ENCODE results near the gene PRKAR2A.

The PRKAR2A gene

GRCh38 chr3:48881006-48881405 is 33.3 kb upstream of the PRKAR2A start:
- Histone ChIP-seq H4K20me1 (ENCODE audit: insufficient read depth, low read length, poor library complexity, severe bottlenecking) (no peaks in the 10 kb centered on the region), H3F3A (ENCODE audit: low read depth) (no peaks in the 10 kb centered on the region), H2AFZ (ENCODE audit: low read length) (no peak overlapping the region), H3K9me3 (ENCODE audit: insufficient read depth, low read depth, low read length) (no peaks in the 10 kb centered on the region), H3K4me3 (ENCODE audit: low read length, poor library complexity, severe bottlenecking) (no peak overlapping the region), H3K79me2 (ENCODE audit: insufficient read depth, low read length) (no peaks in the 10 kb centered on the region), H3K4me1 (ENCODE audit: insufficient read depth, low read length, poor library complexity, severe bottlenecking) (no peaks in the 10 kb centered on the region), H3K27me3 (ENCODE audit: insufficient read depth, low read length, poor library complexity, severe bottlenecking) (no peaks in the 10 kb centered on the region), H3K4me2 (ENCODE audit: low read depth, low read length, poor library complexity, severe bottlenecking) (no peak overlapping the region), H3K9me2 (replicated peaks; ENCODE audit: low read depth, low read length) (no peaks in the 10 kb centered on the region), H3K9ac (ENCODE audit: low read depth, low read length, poor library complexity, severe bottlenecking) (no peak overlapping the region), H3K36me3 (ENCODE audit: insufficient read depth, low read length) (no peaks in the 10 kb centered on the region)
- no peak for TF ChIP-seq EZH2phosphoT487 (IDR thresholded peaks at IDR 0.05; ENCODE audit: borderline replicate concordance)
- no peak for TF ChIP-seq CTCF (conservative IDR thresholded peaks at IDR 0.05; ENCODE audit: low read length)

GRCh38 chr3:48879994-48880377 is 32.3 kb upstream of the PRKAR2A start:
- H3K9me3 ChIP-seq (ENCODE audit: insufficient read depth, low read depth, low read length), result no peaks in the 10 kb centered on the region
- H3K9ac ChIP-seq (ENCODE audit: low read depth, low read length, poor library complexity, severe bottlenecking), result no peak overlapping the region
- TF ChIP-seq EZH2phosphoT487 (IDR thresholded peaks at IDR 0.05; ENCODE audit: borderline replicate concordance), result no peak
- TF ChIP-seq CTCF (conservative IDR thresholded peaks at IDR 0.05; ENCODE audit: low read length), result no peak

GRCh38 chr3:48879307-48879993 is 31.8 kb upstream of the PRKAR2A start:
- H3K9me3 ChIP-seq (ENCODE audit: insufficient read depth, low read depth, low read length), result no peaks in the 10 kb centered on the region
- H3K4me2 ChIP-seq (ENCODE audit: low read depth, low read length, poor library complexity, severe bottlenecking), result no peak overlapping the region
- no peak overlapping the region for H3K9ac ChIP-seq (ENCODE audit: low read depth, low read length, poor library complexity, severe bottlenecking)
- H3K79me2 ChIP-seq (ENCODE audit: insufficient read depth, low read length), result no peaks in the 10 kb centered on the region
- H3K27me3 ChIP-seq (ENCODE audit: insufficient read depth, low read length, poor library complexity, severe bottlenecking), result no peaks in the 10 kb centered on the region
- no peaks in the 10 kb centered on the region for H3F3A ChIP-seq (ENCODE audit: low read depth)
- no peak overlapping the region for H3K4me3 ChIP-seq (ENCODE audit: low read length, poor library complexity, severe bottlenecking)
- TF ChIP-seq CTCF (conservative IDR thresholded peaks at IDR 0.05; ENCODE audit: low read length), result no peak
- TF ChIP-seq EZH2phosphoT487 (IDR thresholded peaks at IDR 0.05; ENCODE audit: borderline replicate concordance), result no peak
- no peaks in the 10 kb centered on the region for H3K9me2 ChIP-seq (replicated peaks; ENCODE audit: low read depth, low read length)
- no peak overlapping the region for H2AFZ ChIP-seq (ENCODE audit: low read length)
- no peaks in the 10 kb centered on the region for H4K20me1 ChIP-seq (ENCODE audit: insufficient read depth, low read length, poor library complexity, severe bottlenecking)
- no peaks in the 10 kb centered on the region for H3K4me1 ChIP-seq (ENCODE audit: insufficient read depth, low read length, poor library complexity, severe bottlenecking)
- H3K36me3 ChIP-seq (ENCODE audit: insufficient read depth, low read length), result no peaks in the 10 kb centered on the region

More at GRCh38 chr3:48879994-48880377, 32.3 kb upstream of the PRKAR2A start:
- Histone ChIP-seq H3K36me3 (ENCODE audit: insufficient read depth, low read length) (no peaks in the 10 kb centered on the region), H3K27me3 (ENCODE audit: insufficient read depth, low read length, poor library complexity, severe bottlenecking) (no peaks in the 10 kb centered on the region), H4K20me1 (ENCODE audit: insufficient read depth, low read length, poor library complexity, severe bottlenecking) (no peaks in the 10 kb centered on the region), H3K4me1 (ENCODE audit: insufficient read depth, low read length, poor library complexity, severe bottlenecking) (no peaks in the 10 kb centered on the region), H3F3A (ENCODE audit: low read depth) (no peaks in the 10 kb centered on the region), H3K4me2 (ENCODE audit: low read depth, low read length, poor library complexity, severe bottlenecking) (no peak overlapping the region), H3K79me2 (ENCODE audit: insufficient read depth, low read length) (no peaks in the 10 kb centered on the region), H3K9me2 (replicated peaks; ENCODE audit: low read depth, low read length) (no peaks in the 10 kb centered on the region), H2AFZ (ENCODE audit: low read length) (no peak overlapping the region), H3K4me3 (ENCODE audit: low read length, poor library complexity, severe bottlenecking) (no peak overlapping the region)
